Measurements from ENCODE around the gene CHRNA9. TPM values are rescaled to one million over a fixed set of nuclear protein-coding genes. Genes with fewer than 3 reads are reported as not detected.
A peak's percentile ranks its signal among the peaks of the same experiment; 100 is the strongest.
"Not testable (repeated sequence)": the region's sequence is repeated elsewhere in the genome, so short reads cannot be mapped to it uniquely, and the experiment has no call there.

CHRNA9 gene
- total RNA-seq, 1 donor from 2014 or later, result 1.2 TPM

DNA sequence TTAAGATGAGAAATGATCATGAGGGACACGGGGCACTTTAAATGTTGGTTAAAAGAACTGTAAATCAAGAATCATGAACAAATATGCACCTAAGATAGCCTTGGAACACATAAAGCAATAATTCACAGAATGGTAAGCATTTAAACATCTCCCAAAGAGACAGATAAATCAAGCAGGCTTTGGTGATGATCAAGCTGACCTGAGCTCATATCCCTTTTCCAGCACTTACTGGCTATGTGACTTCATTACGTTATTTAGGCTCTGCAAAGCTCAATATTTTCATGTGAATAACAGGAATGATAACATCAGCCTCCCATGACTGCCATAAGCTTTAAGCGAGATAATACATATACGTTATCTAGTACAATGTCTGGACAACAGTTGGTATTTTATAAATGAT lies 54.9 kb downstream of the CHRNA9 start:
- DNase-seq, result no peak

DNA sequence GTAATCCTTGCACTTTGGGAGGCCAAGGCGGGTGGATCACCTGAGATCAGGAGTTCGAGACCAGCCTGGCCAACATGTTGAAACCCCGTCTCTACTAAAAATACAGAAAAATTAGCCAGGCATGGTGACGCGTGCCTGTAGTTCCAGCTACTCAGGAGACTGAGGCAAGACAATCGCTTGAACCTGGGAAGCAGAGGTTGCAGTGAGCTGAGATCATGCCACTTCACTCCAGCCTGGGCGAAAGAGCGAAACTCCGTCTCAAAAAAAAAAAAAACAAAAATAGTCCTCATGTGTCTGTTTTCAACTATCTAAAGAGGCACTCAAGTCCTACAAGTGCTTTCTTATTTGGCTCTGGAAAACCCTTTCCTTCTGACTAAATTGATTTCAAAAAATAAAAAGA lies 57.1 kb downstream of the CHRNA9 start:
- not testable (repeated sequence) for DNase-seq

DNA sequence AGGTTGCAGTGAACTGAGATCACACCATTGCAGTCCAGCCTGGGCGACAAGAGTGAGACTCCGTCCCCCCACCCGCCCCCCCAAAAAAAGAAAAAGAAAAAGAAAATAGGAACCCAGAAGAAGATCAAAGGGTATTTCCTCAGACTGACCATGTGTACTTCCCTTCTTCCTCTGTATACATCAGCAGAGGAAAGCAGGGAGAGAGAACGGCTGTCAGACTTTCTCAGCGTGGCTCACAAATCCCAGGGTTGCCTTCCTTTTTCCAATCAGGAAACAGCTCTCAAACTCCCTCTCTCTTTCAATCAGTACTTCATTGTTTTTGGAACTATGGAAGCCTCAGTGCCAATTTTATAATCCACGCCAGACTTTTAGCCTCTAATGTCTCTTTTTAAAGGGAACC lies 59.1 kb downstream of the CHRNA9 start:
- peak; percentile 32 for DNase-seq

DNA sequence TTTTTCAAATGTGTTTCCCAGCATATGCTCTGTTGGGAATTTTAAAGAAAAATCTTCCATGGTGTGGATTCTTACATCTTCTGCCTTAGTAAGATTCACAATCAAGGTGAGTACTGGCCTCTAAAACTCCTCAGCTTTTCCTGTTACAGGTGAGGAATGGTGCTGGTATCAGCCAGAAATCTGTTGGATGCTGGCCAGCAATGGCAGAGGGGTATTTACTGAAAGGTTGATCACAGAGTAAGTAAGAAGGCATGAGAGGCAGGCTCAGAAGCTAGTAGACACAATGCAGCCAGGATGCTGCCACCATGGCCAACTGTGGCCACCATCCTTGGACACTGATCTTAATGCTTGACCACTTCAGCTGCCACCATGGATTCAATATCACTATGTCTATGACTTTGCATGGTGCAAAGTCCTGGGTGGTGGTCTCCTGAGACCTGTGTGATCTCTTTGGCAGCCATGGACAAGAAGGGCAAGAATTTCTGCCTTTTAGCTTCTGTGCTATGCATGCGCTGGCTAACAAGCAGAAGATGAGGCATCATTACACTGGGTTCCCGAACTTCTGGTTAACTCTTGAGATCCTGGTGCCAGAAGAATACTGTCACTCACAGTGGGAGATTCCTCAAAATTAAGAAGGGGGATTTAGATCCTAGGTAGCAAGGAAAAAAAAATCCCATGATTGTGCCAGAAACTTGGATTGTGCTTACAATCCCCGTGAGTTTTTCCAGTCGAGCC lies 60.2 kb downstream of the CHRNA9 start:
- no peak for DNase-seq

DNA sequence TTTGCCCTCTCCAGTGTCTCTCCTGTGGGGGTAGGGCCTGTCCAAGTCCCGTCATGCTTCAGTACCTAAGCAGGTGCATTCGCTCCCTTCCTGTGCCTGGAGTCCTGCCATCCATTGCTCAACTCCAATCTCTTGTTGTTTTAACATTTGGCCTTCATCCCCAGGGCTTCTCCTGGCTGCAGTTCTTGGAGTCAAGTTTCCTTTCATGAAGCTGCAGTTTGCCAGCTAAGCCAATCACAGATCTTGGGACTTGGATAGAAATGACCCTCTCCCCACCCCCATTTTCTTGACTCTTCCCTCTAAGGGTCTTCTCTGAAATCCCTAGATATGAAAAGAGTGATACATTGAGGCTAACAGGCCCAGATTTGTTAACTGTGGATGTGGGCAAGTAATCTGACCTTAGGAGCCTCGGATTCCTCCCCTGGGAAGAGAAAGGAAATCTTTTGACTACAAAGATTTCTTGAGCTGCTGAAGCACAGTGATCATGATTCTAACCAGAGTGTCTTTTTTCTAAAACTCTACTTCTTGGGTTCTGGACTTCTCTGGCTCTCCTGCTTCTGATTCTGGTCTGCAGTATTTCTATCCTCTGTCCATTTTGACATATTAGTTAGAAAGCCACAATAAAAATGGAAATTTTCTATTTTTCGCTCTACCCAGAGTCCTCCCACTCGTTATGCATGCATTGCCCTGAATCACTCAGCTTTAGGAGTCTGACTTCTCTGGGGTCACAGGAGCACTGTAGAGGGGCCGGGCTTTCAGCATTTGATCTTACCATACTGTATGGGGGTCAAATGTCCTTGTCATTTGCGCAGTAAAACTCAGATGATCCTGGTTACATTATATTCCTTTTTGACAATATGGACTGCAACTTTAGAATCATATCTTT lies 61.0 kb downstream of the CHRNA9 start:
- no peak for DNase-seq

DNA sequence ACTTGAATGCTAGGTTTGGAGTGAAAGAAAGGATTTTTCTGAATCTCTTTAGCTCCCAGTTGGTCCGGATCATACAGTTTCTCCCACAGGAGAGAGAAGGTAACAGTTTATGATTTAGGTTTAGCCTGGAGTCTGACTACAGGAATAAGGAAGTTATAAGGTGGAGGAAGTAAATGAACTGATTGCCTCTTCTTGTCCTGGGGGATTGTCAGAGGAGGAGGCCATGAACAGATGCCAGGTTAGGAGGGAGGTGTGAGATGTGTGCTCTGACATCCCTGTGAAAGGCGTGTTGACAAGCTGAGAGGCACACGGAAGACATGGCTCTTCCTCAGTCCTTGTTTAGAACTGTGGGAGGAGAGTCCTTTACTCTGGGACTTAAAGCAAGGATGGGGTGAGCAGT lies 64.4 kb downstream of the CHRNA9 start:
- no peak for DNase-seq

DNA sequence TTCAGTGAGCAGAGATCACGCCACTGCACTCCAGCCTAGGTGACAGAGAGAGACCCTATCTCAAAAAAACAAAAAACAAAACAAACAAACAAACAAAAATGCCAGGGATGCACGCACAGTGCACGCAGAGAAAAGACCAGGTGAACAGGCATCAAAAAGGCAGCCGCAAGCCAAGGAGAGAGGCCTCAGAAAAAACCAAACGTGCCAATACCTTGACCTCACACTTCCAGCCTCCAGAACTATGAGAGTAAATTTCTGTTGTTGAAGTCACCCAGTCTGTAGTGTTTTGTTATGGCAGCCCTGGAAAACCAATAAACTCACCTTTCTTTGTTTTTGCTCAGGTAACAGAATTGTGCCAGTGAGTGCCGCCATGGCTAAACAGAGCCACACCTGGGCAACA lies 66.0 kb downstream of the CHRNA9 start:
- no peak for DNase-seq

DNA sequence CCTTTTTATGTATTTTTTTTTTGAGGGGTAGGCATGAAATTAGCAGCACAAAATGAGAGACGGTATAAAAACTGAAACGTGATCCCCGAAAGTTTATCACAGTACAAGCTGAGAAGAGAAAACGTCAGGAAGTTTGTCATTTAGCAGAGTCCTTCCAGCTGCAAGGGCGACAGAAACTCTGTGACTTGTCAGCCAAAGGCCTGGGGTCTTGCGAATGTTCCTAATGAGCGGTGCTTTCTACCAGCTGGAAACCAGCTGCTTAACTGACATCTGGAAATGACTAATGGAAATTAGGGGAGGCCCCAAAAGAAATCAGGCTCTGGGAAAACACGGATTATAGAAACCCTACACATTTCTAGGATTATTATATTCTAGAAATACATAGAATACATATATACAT lies 66.5 kb downstream of the CHRNA9 start:
- DNase-seq, result peak; percentile 44

DNA sequence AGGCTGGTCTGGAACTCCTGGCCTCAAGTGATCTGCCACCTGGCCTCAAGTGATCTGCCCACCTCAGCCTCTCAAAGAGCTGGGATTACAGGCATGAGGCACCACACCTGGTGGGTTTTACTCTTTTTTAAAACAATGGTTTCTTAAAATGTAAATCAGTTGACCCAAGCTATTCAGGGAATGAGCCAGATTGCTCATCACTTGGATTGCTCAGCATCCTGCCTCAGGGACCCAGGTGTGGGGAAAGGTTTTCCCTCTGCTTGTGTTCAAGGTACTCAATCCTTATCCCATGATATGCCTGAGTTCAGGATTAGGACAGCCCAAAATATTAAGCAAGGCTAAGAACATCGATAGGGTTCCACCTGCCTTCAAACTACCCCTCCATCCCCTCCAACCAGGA lies 67.4 kb downstream of the CHRNA9 start:
- DNase-seq, result no peak

DNA sequence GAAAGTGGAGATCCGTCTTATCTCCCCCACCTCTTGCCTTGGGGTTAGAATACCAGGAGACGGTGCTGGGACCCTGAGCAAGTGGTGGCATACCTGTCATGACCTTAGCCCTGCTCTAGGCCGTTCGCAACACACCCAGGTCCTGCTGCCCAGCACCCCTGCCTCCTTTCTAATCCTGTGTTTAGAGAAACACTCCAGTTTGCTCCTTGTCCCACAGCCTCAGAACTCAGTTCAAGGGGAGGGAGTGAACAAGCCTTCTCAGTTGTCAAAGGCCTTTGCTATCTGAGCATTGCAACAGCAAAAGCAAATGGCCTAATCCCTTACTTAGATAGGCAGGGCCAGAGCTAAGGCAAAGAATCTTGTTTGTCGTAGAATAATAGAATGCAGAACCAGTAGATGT lies 67.9 kb downstream of the CHRNA9 start:
- no peak for DNase-seq

Small RNAs within 50 kb of the gene (small RNA-seq; reads per million reads assigned to genes)
- not detected for gene RNU7-74P (ENCODE audit: low replicate concordance)

Other genes with a start within 250 kb of the CHRNA9 start
- gene RHOH, start 138.3 kb upstream of the CHRNA9 start, total RNA-seq, result 1.7 TPM

All from skin of body (tissue), 3 donors.